Mononuclear cell (primary cell): ENCODE measurements around the gene ITGB1BP1. TPM values are rescaled to one million over a fixed set of nuclear protein-coding genes. Genes with fewer than 3 reads are reported as not detected.
"Not testable (repeated sequence)": the region's sequence is repeated elsewhere in the genome, so short reads cannot be mapped to it uniquely, and the experiment has no call there.

Experiments
- H3K27me3 ChIP-seq: 2 replicates; pipeline ENCODE4 v1.6.0; 2011; ENCODE audit warnings: low read length, control low read depth; ENCODE audit not compliant: insufficient read depth
- H3K4me1 ChIP-seq: 2 replicates; pipeline ENCODE4 v1.5.1; 2011; ENCODE audit warnings: mild to moderate bottlenecking, low read length, control low read depth; ENCODE audit not compliant: insufficient read depth
- H3K4me3 ChIP-seq: 2 replicates; pipeline ENCODE4 v1.5.1; 2011; ENCODE audit warnings: mild to moderate bottlenecking, low read length, moderate library complexity
- H3K9me3 ChIP-seq: 2 replicates; pipeline ENCODE4 v1.5.1; 2011; ENCODE audit warnings: low read depth, mild to moderate bottlenecking, control low read depth, low read length
- total RNA-seq: library from RNA; depleted of rRNA; stranded (reverse); fragments of >200 nt; gene quantifications from one replicate; pipeline ENCODE4 v1.2.3, GENCODE V29; 2012

The ITGB1BP1 gene
- total RNA-seq, 1 donor: 12.1 TPM

DNA sequence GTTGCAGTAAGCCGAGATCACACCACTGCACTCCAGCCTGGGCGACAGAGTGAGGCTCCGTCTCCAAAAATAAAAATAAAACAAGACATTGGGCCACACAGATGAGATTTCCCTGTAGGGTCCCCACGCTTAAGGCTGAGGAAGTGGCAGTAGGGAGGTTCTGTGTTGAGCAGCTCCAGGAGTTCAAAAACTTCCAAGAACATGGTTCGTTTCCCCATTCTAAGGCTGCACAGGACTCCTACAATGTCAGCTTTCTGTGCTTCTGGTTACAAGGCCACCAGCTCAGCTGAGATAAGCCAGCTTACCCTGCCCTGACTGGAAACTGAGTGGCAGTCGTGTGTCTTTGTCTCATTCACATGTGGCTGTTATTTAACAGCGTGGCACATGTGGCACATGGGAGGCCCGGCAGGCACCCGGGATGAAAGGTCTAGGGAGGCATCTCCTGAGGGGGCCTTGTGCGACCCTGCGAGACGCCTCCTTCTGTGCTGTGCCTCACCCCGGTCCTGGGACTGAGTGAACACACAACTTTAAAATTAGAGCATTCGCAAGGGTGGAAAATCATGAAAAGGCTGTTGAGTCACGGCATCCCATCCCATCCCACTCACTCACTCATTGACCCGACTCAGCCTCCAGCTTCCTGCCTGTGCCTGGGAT lies 7.7 kb downstream of the ITGB1BP1 start:
- Histone ChIP-seq H3K9me3 (no peaks in the 10 kb centered on the region), H3K4me1 (peaks cover 15% of the 10 kb centered on the region), H3K27me3 (no peaks in the 10 kb centered on the region)

DNA sequence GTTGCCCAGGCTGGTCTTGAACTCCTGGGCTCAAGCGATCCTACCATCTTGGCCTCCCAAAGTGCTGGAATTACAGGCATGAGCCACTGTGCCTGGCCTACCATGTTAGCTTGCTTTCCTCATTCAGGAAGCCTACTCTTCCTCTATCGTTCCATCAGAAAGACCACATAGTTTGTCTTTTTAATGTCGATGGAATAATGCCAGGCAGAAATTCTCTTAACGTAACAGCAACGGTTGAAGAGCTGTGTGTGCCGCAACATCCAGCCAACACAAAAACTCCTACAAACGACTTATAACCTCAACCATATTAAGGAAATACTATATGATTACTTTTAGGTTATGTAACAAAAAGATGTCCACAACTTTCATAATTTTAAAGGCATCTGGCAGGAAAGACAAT lies 10.5 kb downstream of the ITGB1BP1 start:
- no peaks in the 10 kb centered on the region for H3K27me3 ChIP-seq
- H3K4me1 ChIP-seq: peaks cover 3% of the 10 kb centered on the region
- no peaks in the 10 kb centered on the region for H3K9me3 ChIP-seq
- no peak overlapping the region for H3K4me3 ChIP-seq

More for the DNA sequence above, 7.7 kb downstream of the ITGB1BP1 start:
- no peak overlapping the region for H3K4me3 ChIP-seq

DNA sequence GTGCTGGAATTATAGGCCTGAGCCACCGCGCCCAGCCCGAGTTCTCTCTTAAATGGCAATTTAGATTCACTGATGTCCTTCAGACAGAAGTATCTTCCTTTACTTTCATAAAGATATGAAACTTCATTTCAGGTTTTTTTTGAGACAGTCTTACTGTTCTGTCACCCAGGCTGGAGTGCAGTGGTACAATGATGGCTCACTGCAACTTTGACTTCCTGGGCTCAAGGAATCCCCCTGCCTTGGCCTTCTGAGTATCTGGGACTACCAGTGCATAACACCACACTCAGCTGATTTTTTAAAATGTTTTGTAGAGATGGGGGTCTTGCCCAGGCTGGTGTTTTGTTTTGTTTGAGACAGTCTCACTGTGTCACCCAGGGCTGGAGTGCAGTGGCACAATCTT lies 13.2 kb downstream of the ITGB1BP1 start:
- no peak overlapping the region for H3K4me3 ChIP-seq
- no peaks in the 10 kb centered on the region for H3K9me3 ChIP-seq
- no peaks in the 10 kb centered on the region for H3K27me3 ChIP-seq
- no peaks in the 10 kb centered on the region for H3K4me1 ChIP-seq

DNA sequence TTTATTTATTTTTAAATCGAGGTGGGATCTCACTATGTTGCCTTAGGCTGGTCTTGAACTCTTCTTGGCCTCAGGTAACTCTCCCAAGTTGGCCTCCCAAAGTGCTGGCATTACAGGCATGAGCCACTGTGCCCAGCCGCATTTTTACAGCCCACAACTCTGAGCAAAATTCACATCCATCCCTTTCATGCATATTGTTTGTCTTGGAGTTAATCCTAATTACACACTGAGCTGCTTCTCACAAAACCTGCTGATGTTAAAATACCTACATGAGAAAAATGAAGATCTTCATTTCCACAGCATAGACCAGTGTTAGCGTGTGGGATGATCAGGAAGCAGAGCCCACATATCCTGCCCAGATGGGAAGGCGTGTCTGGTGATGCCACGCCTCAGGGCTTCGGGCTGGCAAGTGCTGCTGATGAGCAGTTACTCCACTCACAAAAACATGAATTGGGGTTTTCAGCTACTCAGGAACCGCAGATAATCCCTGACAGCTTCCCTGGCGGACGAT lies 14.6 kb downstream of the ITGB1BP1 start:
- Histone ChIP-seq H3K4me3 (no peak overlapping the region), H3K27me3 (no peaks in the 10 kb centered on the region), H3K4me1 (no peaks in the 10 kb centered on the region), H3K9me3 (no peaks in the 10 kb centered on the region)

DNA sequence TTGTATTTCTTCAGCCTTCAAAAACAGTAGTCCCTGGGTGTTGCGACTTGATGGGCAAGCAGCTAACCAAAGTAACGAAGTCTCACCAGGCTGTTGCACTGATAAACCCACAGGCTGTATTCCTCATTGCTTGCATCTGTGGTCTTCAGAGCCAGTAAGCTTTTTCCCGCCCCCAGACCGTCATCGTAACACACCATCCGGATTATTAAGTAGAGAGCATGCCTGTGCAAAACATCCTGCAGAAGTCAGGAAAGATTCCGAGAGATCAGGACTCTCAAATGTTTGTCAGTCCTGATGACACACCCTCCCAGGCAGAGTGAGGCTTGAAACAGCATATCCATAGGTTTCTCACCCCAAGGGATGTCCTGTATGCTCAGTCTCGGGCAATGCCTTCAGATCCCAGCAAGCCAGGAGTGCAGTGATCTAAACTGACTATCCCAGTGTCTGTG lies 15.9 kb downstream of the ITGB1BP1 start:
- H3K27me3 ChIP-seq: no peaks in the 10 kb centered on the region
- no peaks in the 10 kb centered on the region for H3K4me1 ChIP-seq
- H3K9me3 ChIP-seq: no peaks in the 10 kb centered on the region
- no peak overlapping the region for H3K4me3 ChIP-seq

DNA sequence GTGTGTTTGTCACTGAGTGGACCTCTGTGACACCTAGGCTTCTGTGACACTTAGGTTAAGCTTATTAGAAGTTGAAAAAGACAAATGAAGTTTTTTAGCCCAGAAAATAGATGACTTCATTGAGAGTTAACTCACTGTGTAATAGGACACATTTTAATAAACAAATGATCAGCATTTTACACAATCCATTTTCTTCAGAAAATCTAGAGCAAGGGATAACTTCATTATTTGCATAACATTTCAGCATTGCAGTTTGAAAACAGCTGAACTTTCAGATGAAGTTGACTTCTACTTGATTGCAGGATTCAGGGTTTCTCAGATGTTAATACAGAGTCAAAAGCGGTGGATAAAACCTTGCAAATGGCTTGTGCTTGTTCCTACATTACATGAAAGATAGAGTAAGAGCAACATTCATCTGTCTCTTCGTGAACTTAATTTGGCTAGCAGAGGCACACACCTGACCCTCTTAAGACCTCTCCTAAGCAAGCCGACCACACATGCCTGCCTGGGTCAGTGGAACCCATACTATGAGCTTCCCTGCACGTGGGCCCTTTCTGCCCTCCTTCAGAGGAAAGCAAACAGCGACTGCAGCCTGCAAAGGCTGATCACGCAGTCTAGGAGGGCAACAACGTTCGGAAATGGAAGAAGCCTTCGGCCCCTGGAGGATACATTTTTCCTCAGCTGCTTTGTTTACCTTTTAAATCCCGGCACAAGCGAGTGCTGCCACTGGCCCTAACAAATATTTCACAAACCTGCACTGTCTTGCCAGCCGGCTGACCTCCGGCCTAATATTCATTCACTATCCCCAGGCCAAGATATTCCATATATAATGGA lies 16.6 kb downstream of the ITGB1BP1 start:
- H3K27me3 ChIP-seq: no peaks in the 10 kb centered on the region
- no peak overlapping the region for H3K4me3 ChIP-seq
- no peaks in the 10 kb centered on the region for H3K4me1 ChIP-seq
- H3K9me3 ChIP-seq: no peaks in the 10 kb centered on the region

DNA sequence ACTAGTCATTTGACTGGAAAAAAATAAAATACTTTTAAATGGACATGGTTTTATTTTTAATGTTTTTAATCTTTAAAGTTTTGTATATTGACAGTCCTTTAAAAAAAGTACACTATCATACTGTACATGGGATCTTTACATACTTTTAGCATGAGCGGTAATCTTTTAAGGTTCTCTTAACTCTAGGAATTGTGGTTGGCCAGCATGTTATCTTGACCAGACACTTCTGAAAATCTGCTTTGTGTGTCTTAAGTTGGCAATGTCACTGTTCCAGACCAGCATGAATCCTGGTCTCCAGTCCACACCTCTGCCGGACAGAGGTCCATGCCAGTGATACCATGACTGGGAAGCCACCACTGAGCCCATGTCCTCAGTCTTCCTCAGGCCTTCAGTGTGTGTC lies 17.7 kb downstream of the ITGB1BP1 start:
- H3K9me3 ChIP-seq: no peaks in the 10 kb centered on the region
- no peaks in the 10 kb centered on the region for H3K27me3 ChIP-seq
- no peak overlapping the region for H3K4me3 ChIP-seq
- no peaks in the 10 kb centered on the region for H3K4me1 ChIP-seq

DNA sequence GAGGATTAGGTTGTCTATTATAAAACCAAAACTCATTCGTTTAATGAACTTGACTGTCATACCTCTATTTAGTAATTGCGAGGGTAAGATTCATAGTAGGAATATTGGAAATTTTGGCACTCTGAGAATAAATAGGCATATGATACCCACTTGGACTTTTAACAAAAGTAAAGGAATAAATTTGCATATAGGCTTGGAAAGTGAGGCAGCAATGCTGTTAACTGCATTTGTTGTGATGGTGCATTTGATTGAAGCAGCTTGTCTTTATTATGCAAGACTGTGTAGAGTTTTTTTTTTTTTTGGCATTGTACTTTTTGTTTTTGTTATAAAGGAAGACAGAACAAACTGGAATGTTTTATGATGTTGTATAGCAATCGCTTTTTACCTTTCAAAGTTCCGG lies 18.9 kb downstream of the ITGB1BP1 start:
- no peak overlapping the region for H3K4me3 ChIP-seq
- H3K9me3 ChIP-seq: no peaks in the 10 kb centered on the region
- no peaks in the 10 kb centered on the region for H3K4me1 ChIP-seq
- no peaks in the 10 kb centered on the region for H3K27me3 ChIP-seq

DNA sequence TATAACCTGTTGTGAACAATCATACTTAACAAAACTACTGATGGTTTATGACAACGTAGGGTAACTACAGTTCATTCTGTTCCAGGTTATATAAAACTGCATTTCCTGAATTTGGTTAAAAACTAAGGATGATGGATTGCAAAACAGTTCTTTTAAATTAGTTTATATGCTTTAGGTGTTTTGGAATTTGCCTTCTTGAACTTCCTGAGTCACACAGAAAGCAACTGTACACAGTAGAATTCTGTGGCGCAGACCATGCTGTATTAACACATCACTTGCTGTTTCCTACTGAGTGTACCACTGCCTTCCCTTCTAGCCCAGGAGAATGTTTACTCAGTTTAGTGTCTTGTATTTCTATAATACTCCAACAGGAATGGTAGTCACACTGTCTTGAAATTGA lies 19.4 kb downstream of the ITGB1BP1 start:
- H3K27me3 ChIP-seq: no peaks in the 10 kb centered on the region
- no peaks in the 10 kb centered on the region for H3K9me3 ChIP-seq
- H3K4me3 ChIP-seq: no peak overlapping the region
- H3K4me1 ChIP-seq: no peaks in the 10 kb centered on the region

DNA sequence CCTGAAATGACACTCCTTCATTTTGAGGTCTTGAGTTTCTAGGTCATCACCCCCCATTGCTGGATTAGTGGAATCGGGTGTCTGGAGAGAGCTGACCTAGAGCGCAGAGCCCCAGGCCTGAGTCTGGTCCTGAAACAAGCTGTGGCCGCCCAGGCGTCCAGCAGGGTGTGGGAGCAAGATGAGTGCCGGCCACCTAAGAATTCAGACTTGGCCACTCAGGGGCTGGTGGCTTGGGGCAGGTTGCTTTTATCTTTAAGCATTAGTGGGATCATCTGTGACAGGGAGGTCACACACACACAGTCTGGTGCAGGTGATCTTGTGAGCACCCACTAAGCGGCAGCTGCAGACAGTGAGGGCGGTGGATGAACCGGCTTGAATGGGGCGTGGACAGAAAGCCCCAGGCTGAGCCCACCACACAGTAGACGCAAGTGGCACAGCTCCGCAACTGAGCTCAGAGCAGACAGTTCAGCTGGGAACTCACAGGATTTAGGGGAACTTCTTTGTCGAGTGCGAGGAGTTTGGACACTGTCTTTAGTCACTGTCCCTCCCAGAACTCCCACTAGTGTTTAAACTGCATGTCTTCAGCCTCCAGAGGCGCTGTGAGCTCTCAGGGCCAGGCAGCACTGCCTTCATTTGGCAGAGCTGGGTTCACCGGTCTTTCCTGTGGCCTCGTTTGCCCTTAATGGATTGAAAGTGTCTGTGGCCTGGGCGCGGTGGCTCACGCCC lies 21.5 kb downstream of the ITGB1BP1 start:
- Histone ChIP-seq H3K9me3 (no peaks in the 10 kb centered on the region), H3K27me3 (no peaks in the 10 kb centered on the region), H3K4me1 (no peaks in the 10 kb centered on the region), H3K4me3 (no peak overlapping the region)

DNA sequence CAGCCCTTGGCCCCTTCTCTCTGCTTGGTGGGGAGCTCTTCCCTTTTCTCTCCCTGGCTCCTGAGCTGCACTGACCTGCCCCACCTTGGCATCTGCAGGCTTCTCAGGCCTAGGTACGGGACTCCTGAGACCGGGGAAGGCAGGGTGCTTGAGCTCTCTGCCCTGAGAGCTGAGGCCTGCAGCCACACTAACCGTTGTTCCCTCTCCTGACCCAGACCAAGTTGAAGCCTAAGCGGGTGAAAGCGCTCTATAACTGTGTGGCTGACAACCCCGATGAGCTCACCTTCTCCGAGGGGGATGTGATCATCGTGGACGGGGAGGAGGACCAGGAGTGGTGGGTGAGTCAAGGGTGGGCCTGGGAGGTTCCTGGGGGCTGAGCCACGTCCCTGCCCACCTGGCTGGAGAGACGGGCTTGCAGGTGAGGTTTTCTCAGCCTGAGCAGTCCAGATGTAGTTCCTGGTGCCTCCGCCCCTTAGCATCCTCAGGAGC lies 22.2 kb downstream of the ITGB1BP1 start:
- Histone ChIP-seq H3K4me1 (no peaks in the 10 kb centered on the region), H3K9me3 (no peaks in the 10 kb centered on the region), H3K27me3 (no peaks in the 10 kb centered on the region), H3K4me3 (no peak overlapping the region)

DNA sequence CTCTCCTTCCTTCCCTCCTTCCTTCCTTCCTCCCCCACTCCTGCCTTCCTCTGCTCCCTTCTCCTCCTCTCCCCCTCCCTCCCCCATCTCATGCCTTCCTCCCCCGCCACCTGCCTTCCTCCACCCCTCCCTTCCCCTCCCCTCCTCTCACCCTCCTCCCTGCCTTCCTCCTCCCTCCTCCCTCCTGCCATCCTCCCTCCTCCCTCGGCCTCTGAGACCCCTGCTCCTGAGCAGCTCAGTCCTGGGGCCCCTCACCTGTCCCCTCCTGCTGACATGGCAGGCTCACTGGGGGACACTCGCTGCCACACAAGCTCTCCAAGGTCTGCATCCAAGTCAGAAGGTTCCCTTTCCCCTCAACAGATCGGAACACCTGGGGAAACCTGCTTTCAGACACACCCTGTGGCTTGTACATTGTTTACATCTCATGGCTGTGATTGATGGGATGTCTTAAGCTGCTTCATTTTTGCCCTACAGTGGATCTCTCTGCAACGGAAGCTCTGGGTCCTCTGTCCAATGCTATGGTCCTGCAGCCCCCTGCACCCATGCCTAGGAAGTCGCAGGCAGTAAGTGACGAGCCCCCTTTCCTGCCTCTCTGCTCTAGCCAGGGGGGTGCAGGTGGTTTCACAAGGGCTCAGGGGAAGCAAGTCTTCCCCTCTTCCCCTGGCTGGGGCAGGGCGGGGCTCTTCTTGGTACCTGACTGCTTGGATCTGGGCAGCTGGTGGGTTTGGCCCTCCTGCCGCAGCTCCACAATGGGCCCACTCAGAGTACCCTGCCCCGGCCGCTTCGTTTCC lies 22.9 kb downstream of the ITGB1BP1 start:
- Histone ChIP-seq H3K4me3 (no peak overlapping the region), H3K27me3 (no peaks in the 10 kb centered on the region), H3K4me1 (no peaks in the 10 kb centered on the region), H3K9me3 (no peaks in the 10 kb centered on the region)

DNA sequence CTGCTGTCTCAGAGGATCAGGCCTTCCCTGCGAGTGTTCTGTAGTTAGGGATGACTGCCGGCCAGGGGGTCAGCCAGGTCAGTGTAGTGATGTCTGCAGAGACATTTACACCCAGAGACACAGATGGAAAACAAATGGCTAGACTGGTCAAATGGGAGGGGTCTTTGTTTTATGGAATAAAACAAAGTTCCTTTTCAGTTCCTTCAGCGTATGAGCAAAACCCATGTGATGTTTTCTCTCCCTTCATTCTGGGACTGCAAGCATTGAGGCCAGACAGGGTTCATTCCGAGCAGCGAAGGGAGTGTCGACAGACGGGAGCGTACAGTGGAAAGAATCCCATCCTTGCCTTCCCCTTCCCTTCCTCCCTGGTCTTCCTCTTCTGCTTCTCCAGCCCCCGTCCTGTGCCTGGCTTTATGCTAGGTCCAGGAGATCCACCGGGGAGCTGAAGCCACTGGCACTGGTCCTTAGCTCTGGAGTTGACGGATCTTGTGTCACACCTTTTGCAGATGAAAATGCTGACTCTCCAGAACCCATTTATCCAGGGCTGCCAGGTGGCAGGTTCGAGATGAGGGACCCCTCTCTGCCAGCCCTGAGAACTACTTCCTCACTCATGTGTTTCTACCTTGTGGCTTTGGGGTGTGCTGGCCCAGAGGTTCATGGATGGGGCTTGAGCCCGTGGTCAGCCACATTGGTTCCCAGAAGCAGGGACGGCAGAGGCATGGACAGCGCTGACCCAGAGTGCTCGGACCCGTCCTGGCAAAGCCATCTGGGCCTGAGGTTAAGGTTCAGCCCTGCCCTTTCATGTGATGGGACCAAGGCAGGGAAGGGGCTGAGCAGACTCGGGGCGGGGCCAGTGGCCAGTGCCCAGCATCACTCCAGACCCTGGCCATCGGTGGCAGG lies 24.2 kb downstream of the ITGB1BP1 start:
- Histone ChIP-seq H3K4me3 (no peak overlapping the region), H3K9me3 (no peaks in the 10 kb centered on the region), H3K4me1 (no peaks in the 10 kb centered on the region), H3K27me3 (no peaks in the 10 kb centered on the region)

DNA sequence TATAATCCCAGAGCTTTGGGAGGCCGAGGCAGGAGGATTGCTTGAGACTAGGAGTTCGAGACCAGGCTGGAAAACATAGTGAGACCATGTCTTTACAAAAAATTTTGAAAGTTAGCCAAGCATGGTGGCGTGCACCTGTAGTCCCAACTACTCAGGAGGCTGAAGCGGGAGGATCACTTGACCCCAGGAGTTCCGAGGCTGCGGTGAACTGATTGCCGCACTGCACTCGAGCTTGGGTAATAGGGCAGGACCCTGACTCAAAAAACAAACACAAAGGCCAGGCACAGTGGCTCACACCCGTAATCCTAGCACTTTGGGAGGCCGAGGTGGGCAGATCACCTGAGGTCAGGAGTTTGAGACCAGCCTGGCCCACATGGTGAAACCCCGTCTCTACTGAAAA lies 25.1 kb downstream of the ITGB1BP1 start:
- not testable (repeated sequence) for H3K27me3 ChIP-seq, H3K4me1 ChIP-seq, H3K4me3 ChIP-seq, H3K9me3 ChIP-seq
